Natural killer cell treated with Interleukin-12 subunit alpha and Interleukin-12 subunit beta and Interleukin-15 and Interleukin-18, amount 100 ng/mL, for 72 hours (primary cell): Measurements from ENCODE around the gene SEMA3E. TPM values are rescaled to one million over a fixed set of nuclear protein-coding genes. Genes with fewer than 3 reads are reported as not detected.
"Not testable (repeated sequence)": the region's sequence is repeated elsewhere in the genome, so short reads cannot be mapped to it uniquely, and the experiment has no call there.

Source experiments
- ATAC-seq, 2 donors: fragments of 150-1000 bp; cut with Tn5 transposase in 1 of 2; sonication (Bioruptor Pico), chemical (Tn5 transposase) in 1 of 2; 2 replicates each; pipeline ENCODE4 v1.10.0; 2021
- DNase-seq: peaks from one replicate; pipeline ENCODE4 v3.0.0; 2022; ENCODE audit warnings: low spot score
- H3K27ac Mint-ChIP-seq, 2 donors: 1 replicate in 1 of 2; 2 replicates in 1 of 2; pipeline ENCODE4 v1.8.0; 2022; ENCODE audit warnings: mixed read lengths in 2 of 2, mild to moderate bottlenecking in 1 of 2, moderate library complexity in 1 of 2
- H3K27me3 Mint-ChIP-seq, 2 donors: 1 replicate in 1 of 2; 2 replicates in 1 of 2; pipeline ENCODE4 v1.8.0; 2022; ENCODE audit warnings: mixed read lengths in 2 of 2
- H3K36me3 Mint-ChIP-seq: one replicate; pipeline ENCODE4 v1.8.0; 2022; ENCODE audit warnings: mixed read lengths
- H3K4me1 Mint-ChIP-seq, 2 donors: 1 replicate in 1 of 2; 2 replicates in 1 of 2; pipeline ENCODE4 v1.8.0; 2022; ENCODE audit warnings: low read depth in 2 of 2, mixed read lengths in 2 of 2, mild to moderate bottlenecking in 1 of 2
- H3K4me3 Mint-ChIP-seq: one replicate; pipeline ENCODE4 v1.8.0; 2022; ENCODE audit warnings: mixed read lengths
- H3K9me3 Mint-ChIP-seq: 2 replicates; pipeline ENCODE4 v1.8.0; 2022; ENCODE audit warnings: mixed read lengths
- total RNA-seq, 2 donors: library from RNA; stranded (reverse); gene quantifications; one replicate each; pipeline ENCODE4 v1.2.3, GENCODE V29; 2022

SEMA3E gene
- total RNA-seq, 2 donors from 2014 or later: not detected

- ATAC-seq (no peak), DNase-seq (no peak)
- no peaks in the 10 kb centered on the region for H3K36me3 Mint-ChIP-seq
- H3K27me3 Mint-ChIP-seq: no peaks in the 10 kb centered on the region
- H3K27ac Mint-ChIP-seq: no peak overlapping the region
- no peaks in the 10 kb centered on the region for H3K4me1 Mint-ChIP-seq
- H3K9me3 Mint-ChIP-seq: peaks cover 9% of the 10 kb centered on the region
- H3K4me3 Mint-ChIP-seq: no peak overlapping the region
Observed at GRCh38 chr7:83476511-83477050, 172.4 kb downstream of the SEMA3E start.

DNA sequence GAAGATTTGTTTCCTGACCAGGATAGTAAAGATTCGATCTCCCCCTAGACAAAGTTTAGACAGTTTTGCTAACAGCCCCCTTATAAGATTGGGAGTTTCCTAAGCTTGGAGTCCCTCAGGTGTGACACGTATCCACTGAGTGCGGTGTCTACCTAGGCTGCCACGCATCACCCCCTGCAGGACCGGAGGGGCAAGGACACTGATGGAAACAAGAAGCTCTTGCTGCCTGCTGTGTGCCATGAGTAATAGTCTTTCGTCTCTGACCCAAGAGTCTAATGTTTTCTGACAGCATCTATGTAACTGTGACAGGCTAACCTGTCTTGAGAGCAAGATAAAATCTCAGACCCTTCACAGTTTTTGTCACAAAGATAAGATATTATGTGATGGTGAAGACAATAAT, 173.5 kb downstream of the SEMA3E start:
- H3K9me3 Mint-ChIP-seq: peaks cover 9% of the 10 kb centered on the region
- no peak overlapping the region for H3K27ac Mint-ChIP-seq
- H3K4me1 Mint-ChIP-seq: no peaks in the 10 kb centered on the region
- DNase-seq (no peak), ATAC-seq (no peak)
- H3K27me3 Mint-ChIP-seq: no peaks in the 10 kb centered on the region
- no peaks in the 10 kb centered on the region for H3K36me3 Mint-ChIP-seq
- H3K4me3 Mint-ChIP-seq: no peak overlapping the region

GRCh38 chr7:83472376-83472775, 176.6 kb downstream of the SEMA3E start:
- ATAC-seq (no peak), DNase-seq (no peak)
- Mint-ChIP-seq H3K27me3 (no peaks in the 10 kb centered on the region), H3K4me3 (no peak overlapping the region), H3K4me1 (no peaks in the 10 kb centered on the region), H3K36me3 (no peaks in the 10 kb centered on the region), H3K27ac (no peak overlapping the region), H3K9me3 (peaks cover 4% of the 10 kb centered on the region)

- no peak for DNase-seq
- no peak overlapping the region for H3K27ac Mint-ChIP-seq
- H3K4me3 Mint-ChIP-seq: no peak overlapping the region
- H3K27me3 Mint-ChIP-seq: no peaks in the 10 kb centered on the region
- ATAC-seq: no peak
- H3K4me1 Mint-ChIP-seq: no peaks in the 10 kb centered on the region
- H3K36me3 Mint-ChIP-seq: no peaks in the 10 kb centered on the region
- H3K9me3 Mint-ChIP-seq: peaks cover 4% of the 10 kb centered on the region
Observed at GRCh38 chr7:83469491-83469890, 179.4 kb downstream of the SEMA3E start.

DNA sequence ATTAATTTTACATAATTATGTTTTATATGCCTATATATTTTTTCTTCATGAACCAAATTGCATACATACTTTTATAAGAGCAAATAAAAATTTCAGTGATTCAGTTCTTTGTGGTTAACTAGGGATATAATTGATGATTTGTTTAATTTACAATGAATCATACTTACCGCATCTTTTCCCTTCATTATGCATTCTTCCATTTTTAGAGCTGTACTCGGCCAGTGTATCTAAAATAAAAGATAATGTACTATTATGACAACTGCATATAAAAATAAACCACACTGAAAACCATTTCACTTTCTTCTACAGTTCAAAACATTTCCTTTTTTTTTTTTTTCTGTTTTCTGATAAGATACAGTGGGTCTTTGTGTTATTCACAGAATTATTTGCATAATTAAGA, 179.9 kb downstream of the SEMA3E start:
- peaks cover 4% of the 10 kb centered on the region for H3K9me3 Mint-ChIP-seq
- DNase-seq (no peak), ATAC-seq (no peak)
- H3K36me3 Mint-ChIP-seq: no peaks in the 10 kb centered on the region
- H3K4me3 Mint-ChIP-seq: no peak overlapping the region
- no peaks in the 10 kb centered on the region for H3K4me1 Mint-ChIP-seq
- no peaks in the 10 kb centered on the region for H3K27me3 Mint-ChIP-seq
- H3K27ac Mint-ChIP-seq: no peak overlapping the region

- no peaks in the 10 kb centered on the region for H3K27me3 Mint-ChIP-seq
- DNase-seq (no peak), ATAC-seq (no peak)
- H3K9me3 Mint-ChIP-seq: peaks cover 4% of the 10 kb centered on the region
- H3K4me1 Mint-ChIP-seq: no peaks in the 10 kb centered on the region
- H3K36me3 Mint-ChIP-seq: no peaks in the 10 kb centered on the region
- H3K27ac Mint-ChIP-seq: no peak overlapping the region
- no peak overlapping the region for H3K4me3 Mint-ChIP-seq
Observed at GRCh38 chr7:83468251-83468739, 180.6 kb downstream of the SEMA3E start.

DNA sequence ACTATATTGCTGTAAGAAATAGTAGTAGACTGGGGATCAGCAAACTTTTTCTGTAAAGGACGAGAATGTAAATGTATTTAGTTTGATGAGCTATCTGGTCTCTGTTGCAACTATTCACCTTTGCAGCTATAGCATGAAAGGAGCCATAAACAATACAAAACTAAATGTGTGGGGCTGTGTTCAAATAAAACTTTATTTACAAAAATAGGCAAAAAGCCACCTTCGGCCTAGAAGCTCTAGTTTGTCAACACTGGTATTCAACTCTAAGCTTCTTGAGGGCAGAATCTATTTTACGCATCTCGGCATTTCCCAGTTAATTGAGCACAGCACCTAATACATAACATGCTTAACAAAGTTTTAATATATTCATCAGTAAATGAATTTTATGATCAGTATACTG, 181.4 kb downstream of the SEMA3E start:
- H3K27ac Mint-ChIP-seq: no peak overlapping the region
- peaks cover 6% of the 10 kb centered on the region for H3K36me3 Mint-ChIP-seq
- ATAC-seq: no peak
- no peaks in the 10 kb centered on the region for H3K27me3 Mint-ChIP-seq
- H3K9me3 Mint-ChIP-seq: peaks cover 10% of the 10 kb centered on the region
- no peak overlapping the region for H3K4me3 Mint-ChIP-seq
- no peaks in the 10 kb centered on the region for H3K4me1 Mint-ChIP-seq
- no peak for DNase-seq

GRCh38 chr7:83466956-83467355, 182.0 kb downstream of the SEMA3E start:
- Mint-ChIP-seq H3K4me1 (no peaks in the 10 kb centered on the region), H3K4me3 (no peak overlapping the region), H3K36me3 (peaks cover 6% of the 10 kb centered on the region), H3K9me3 (peaks cover 11% of the 10 kb centered on the region), H3K27ac (no peak overlapping the region), H3K27me3 (no peaks in the 10 kb centered on the region)
- no peak for ATAC-seq
- DNase-seq: no peak

- Mint-ChIP-seq H3K4me1 (no peaks in the 10 kb centered on the region), H3K36me3 (peaks cover 6% of the 10 kb centered on the region), H3K4me3 (no peak overlapping the region)
Observed at GRCh38 chr7:83466187-83466923, 182.6 kb downstream of the SEMA3E start.

GRCh38 chr7:83465643-83466042, 183.3 kb downstream of the SEMA3E start:
- Mint-ChIP-seq H3K4me3 (no peak overlapping the region), H3K36me3 (peaks cover 6% of the 10 kb centered on the region), H3K4me1 (no peaks in the 10 kb centered on the region), H3K9me3 (peaks cover 12% of the 10 kb centered on the region), H3K27me3 (no peaks in the 10 kb centered on the region), H3K27ac (no peak overlapping the region)
- no peak for DNase-seq
- no peak for ATAC-seq

More at GRCh38 chr7:83466187-83466923, 182.6 kb downstream of the SEMA3E start:
- Mint-ChIP-seq H3K27me3 (no peaks in the 10 kb centered on the region), H3K27ac (no peak overlapping the region), H3K9me3 (peaks cover 8% of the 10 kb centered on the region)
- DNase-seq: no peak
- no peak for ATAC-seq

DNA sequence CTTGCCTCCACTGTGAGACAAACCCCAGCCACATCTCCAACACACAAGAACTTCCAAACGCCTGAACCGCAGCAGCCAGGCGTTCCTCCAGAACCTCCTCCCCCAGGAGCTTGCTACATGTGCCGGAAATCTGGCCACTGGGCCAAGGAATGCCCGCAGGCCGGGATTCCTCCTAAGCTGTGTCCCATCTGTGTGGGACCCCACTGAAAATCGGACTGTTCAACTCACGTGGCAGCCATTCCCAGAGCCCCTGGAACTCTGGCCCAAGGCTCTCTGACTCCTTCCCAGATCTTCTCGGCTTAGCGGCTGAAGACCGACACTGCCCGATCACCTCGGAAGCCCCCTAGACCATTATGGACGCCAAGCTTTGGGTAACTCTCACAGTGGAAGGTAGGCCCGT, 187.1 kb downstream of the SEMA3E start:
- H3K27ac Mint-ChIP-seq, ATAC-seq, H3K4me1 Mint-ChIP-seq, H3K27me3 Mint-ChIP-seq, DNase-seq, H3K36me3 Mint-ChIP-seq, H3K4me3 Mint-ChIP-seq: not testable (repeated sequence)
- H3K9me3 Mint-ChIP-seq: peaks cover 17% of the 10 kb centered on the region

- not testable (repeated sequence) for DNase-seq, H3K4me3 Mint-ChIP-seq, ATAC-seq, H3K27ac Mint-ChIP-seq, H3K4me1 Mint-ChIP-seq, H3K36me3 Mint-ChIP-seq, H3K27me3 Mint-ChIP-seq
- H3K9me3 Mint-ChIP-seq: peaks cover 20% of the 10 kb centered on the region
Observed at GRCh38 chr7:83459930-83460653, 188.8 kb downstream of the SEMA3E start.

GRCh38 chr7:83459101-83459929, 189.6 kb downstream of the SEMA3E start:
- not testable (repeated sequence) for H3K27ac Mint-ChIP-seq, H3K4me1 Mint-ChIP-seq, H3K27me3 Mint-ChIP-seq, DNase-seq, H3K36me3 Mint-ChIP-seq, ATAC-seq, H3K4me3 Mint-ChIP-seq
- H3K9me3 Mint-ChIP-seq: peaks cover 20% of the 10 kb centered on the region
